ENCODE measurements around the gene DISP2.

Gene DISP2

DNA sequence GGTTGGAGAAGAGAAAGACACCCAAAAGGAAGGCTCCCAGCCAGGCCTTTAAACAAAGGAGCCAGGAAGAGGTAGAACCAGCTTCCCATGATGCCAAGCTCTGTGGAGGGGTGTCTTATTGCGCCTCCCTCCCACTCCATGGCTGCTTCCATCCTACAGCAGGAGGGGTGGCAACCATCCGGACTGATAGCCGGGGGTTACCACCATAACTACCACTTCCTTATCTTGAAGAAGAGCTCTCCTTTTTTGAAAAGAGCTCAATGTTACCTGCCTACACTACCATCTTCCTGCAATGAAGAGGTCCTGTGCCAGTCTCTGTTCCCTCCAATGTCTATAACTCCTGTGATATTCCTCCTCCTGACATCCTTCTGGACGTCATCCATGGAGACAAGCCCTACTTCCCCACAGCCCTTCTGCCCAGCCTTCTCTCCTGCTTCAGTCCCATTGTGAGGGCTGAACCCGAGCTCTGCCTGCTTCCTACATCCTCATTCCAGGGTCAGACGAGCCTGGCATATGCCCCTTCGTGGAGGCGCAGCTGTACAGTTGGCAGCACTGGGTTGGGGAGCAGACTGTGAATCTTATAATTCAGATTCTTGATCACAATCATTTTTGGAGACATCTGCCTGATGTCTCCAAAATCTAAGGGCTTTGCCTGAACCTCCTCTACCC, 25.8 kb upstream of the DISP2 start:
- H3K4me1 Mint-ChIP-seq (ENCODE audit: low read depth in 2 of 2) = peaks cover 4 to 13% of the 10 kb centered on the region in 2 donors
- DNase-seq (no peak), ATAC-seq (replicated peaks) (no peak)
- H3K27me3 Mint-ChIP-seq = no peaks in the 10 kb centered on the region
- no peaks in the 10 kb centered on the region for H3K9me3 Mint-ChIP-seq
- H3K36me3 Mint-ChIP-seq (ENCODE audit: insufficient read depth) = no peaks in the 10 kb centered on the region
- H3K27ac Mint-ChIP-seq = no peak overlapping the region
- H3K4me3 Mint-ChIP-seq = no peak overlapping the region

DNA sequence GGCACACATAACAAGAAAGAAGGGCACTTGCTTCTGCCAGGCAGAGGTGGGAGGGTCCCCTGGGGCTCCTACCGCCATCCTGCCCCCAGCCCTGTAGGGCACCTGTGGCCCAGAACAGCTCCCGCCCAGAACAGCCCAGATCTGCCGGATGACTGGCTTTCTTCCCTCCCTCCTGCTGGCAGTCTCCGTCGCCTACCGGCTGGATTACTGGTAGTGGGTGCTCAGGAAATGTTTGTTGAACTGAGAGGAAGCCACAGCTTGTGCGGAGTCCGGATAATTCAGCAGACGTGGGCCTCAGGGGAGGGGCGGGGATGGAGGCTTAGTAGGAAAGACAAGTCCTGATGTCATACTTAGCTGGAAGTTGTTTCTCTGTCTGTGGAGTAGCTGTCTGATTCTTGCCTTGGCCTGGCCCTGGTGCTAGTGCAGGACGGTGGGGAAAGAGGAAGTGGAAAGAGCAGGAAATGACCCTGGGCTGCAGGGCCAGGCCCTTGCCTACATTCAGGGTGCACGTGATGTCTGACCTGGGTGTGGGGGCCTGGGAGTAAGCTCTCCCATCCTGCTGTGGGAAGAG, 24.0 kb upstream of the DISP2 start:
- ATAC-seq (replicated peaks) = no peak
- Mint-ChIP-seq H3K4me1 (ENCODE audit: low read depth in 2 of 2) (peaks cover 9 to 16% of the 10 kb centered on the region in 2 donors), H3K36me3 (ENCODE audit: insufficient read depth) (no peaks in the 10 kb centered on the region)

DNA sequence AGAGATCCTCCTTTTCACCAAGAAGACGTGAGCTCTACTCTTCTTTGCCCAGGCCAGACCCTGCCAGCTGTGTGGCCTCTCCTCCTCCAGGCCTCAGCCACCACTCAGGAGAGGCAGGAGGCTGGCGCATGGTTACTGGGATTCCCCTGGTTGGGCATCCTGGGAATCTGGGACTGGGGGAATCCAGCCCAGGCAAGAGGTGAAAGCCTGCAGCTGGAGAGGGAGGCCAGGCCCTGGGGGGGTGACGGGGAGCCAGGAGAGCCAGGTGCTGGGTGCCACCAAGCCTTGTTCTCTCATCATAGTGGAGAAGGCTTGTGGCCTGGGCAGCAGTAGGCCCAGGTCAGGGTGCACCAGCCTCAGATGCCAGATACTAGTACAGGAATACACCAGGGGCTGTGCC, 23.5 kb upstream of the DISP2 start:
- peaks cover 8 to 14% of the 10 kb centered on the region in 2 donors for H3K4me1 Mint-ChIP-seq (ENCODE audit: low read depth in 2 of 2)
- no peaks in the 10 kb centered on the region for H3K27me3 Mint-ChIP-seq
- no peak overlapping the region for H3K4me3 Mint-ChIP-seq

More for the DNA sequence above, 24.0 kb upstream of the DISP2 start:
- no peak for DNase-seq
- Mint-ChIP-seq H3K27me3 (no peaks in the 10 kb centered on the region), H3K27ac (no peak overlapping the region), H3K9me3 (no peaks in the 10 kb centered on the region), H3K4me3 (no peak overlapping the region)

DNA sequence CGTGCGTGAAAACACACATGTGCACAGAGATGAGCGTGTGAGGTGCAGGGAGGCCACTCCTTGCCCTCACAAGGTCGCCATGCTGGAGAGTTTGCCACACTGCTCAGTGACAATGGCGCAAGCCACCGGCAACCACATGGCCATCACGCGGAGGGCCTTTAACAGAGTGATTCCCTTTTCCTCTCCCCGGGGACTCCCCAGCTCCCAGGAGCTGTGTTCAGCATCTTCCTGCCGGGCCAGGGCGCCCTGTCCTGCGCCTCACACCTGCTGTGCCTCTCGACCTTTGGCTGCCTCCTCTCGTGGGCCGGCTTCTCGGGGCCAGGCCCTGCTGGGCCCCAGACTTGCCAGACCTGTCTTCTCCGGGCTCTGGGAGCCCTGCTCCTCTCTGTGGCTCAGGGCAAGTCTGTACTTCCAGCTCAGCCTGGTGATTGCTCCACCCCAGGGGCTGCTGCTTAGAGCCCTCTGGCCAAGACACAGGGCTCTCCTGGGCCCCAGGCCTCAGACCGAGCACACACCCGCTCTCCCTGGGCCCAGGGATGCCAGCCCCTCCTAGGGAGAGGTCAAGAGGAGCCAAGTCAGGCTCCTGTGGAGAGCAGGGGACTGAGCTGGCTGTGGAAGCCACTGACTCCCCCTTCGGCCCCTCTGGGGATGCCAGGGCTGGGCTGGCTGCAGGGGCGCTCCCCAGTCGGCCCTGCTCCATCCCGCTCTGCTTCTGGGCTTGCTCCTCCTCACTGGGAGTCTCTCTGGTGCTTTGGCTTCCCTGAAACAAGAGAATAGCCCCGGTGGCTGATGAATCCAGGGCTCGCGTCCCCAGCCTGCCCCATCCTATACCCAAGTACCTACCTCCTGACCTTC, 22.9 kb upstream of the DISP2 start:
- no peak for ATAC-seq (replicated peaks)
- H3K9me3 Mint-ChIP-seq = no peaks in the 10 kb centered on the region
- no peak overlapping the region for H3K4me3 Mint-ChIP-seq
- no peaks in the 10 kb centered on the region for H3K36me3 Mint-ChIP-seq (ENCODE audit: insufficient read depth)
- H3K27me3 Mint-ChIP-seq = no peaks in the 10 kb centered on the region
- no peak overlapping the region for H3K27ac Mint-ChIP-seq
- no peak for DNase-seq
- H3K4me1 Mint-ChIP-seq (ENCODE audit: low read depth in 2 of 2) = peaks cover 8 to 14% of the 10 kb centered on the region in 2 donors

More for the DNA sequence above, 23.5 kb upstream of the DISP2 start:
- Mint-ChIP-seq H3K27ac (no peak overlapping the region), H3K9me3 (no peaks in the 10 kb centered on the region), H3K36me3 (ENCODE audit: insufficient read depth) (no peaks in the 10 kb centered on the region)
- ATAC-seq (replicated peaks) (no peak), DNase-seq (no peak)

DNA sequence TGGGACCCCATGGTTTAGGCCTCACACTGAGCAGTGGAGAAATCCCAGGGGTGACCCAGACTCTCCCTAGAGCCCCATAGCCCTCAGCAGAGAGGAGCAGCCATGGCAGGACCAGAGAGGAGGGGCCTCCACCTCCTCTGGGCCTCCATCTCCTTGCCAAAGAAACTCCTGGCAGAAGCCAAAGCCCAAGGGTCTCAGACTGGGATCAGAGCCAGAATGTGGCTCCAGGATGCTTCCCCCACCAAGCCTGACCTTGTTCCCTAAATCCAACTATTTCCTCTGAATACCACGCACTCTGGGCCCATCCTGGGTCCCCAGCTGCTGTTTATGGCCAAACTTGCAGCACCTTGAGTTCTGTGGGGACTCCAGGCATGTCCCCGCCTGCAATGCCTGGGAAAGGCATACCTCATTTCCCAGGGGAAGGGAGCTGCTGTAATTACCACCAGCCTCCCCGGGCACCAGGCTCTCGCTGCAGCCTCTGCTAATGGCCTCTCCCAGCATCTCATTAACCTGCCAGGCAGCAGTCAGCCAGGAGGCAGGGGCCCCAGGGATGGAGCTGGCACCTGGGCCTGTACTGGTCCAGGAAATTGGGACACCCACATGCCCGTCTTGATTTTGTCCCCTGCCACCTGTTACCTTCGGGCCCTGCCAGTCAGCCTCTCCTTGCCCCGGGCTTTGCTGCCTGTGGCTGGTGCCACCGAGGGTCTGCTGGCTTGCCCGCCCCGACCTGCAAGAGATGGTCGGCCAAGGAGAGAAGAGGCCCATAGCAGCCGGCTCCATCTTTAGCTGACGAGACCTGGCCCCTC, 21.9 kb upstream of the DISP2 start:
- H3K27me3 Mint-ChIP-seq = no peaks in the 10 kb centered on the region
- DNase-seq (no peak), ATAC-seq (replicated peaks) (no peak)
- no peak overlapping the region for H3K27ac Mint-ChIP-seq
- no peaks in the 10 kb centered on the region for H3K9me3 Mint-ChIP-seq
- H3K36me3 Mint-ChIP-seq (ENCODE audit: insufficient read depth) = no peaks in the 10 kb centered on the region
- H3K4me1 Mint-ChIP-seq (ENCODE audit: low read depth in 2 of 2) = peaks cover 8 to 14% of the 10 kb centered on the region in 2 donors
- no peak overlapping the region for H3K4me3 Mint-ChIP-seq

DNA sequence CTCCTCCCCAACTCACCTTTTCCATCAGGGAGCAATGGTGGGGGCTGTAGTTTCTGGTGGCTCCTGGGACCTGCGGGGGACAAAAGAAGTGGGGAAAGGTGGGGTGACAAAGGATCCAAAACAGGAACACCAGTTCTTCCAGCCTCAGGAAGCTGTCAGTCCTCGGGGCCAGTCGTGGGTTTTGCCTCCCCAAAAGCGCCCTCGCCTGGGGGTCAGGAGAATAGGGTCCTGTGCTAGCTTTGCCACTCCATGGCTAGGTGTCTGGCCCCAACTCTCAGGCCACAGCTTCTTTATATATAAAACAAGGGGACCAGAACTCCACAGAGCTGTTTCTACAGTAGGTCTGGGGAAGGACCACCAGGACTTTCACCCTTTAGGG, 21.3 kb upstream of the DISP2 start:
- H3K27ac Mint-ChIP-seq = no peak overlapping the region
- H3K4me1 Mint-ChIP-seq (ENCODE audit: low read depth in 2 of 2) = peaks cover 8 to 14% of the 10 kb centered on the region in 2 donors

DNA sequence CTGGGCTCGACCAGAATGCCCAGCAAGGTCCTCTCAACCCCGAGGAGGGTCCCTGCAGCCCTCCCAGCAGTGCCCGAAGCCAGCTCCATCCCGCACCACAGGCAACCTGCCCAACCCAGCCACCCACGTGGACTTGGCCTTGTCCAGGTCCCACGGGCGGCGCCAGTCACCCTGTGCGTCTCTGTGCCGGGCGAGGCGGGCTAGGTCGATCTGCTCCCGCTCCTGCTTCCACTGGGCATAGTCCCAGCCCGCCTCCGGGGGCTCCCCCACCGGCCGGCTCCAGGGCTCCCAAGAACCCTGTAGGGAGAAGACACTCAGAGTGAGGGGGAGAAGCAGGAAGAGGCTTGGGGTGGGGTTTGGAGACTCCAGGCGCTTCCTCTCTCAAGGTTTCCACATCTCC, 20.4 kb upstream of the DISP2 start:
- no peaks in the 10 kb centered on the region for H3K27me3 Mint-ChIP-seq
- no peaks in the 10 kb centered on the region for H3K9me3 Mint-ChIP-seq
- ATAC-seq (replicated peaks) (no peak), DNase-seq (no peak)
- no peak overlapping the region for H3K4me3 Mint-ChIP-seq
- no peak overlapping the region for H3K27ac Mint-ChIP-seq
- H3K36me3 Mint-ChIP-seq (ENCODE audit: insufficient read depth) = no peaks in the 10 kb centered on the region
- H3K4me1 Mint-ChIP-seq (ENCODE audit: low read depth in 2 of 2) = peaks cover 8 to 14% of the 10 kb centered on the region in 2 donors

More for the DNA sequence above, 21.3 kb upstream of the DISP2 start:
- DNase-seq (no peak), ATAC-seq (replicated peaks) (no peak)
- Mint-ChIP-seq H3K36me3 (ENCODE audit: insufficient read depth) (no peaks in the 10 kb centered on the region), H3K27me3 (no peaks in the 10 kb centered on the region), H3K9me3 (no peaks in the 10 kb centered on the region), H3K4me3 (no peak overlapping the region)

DNA sequence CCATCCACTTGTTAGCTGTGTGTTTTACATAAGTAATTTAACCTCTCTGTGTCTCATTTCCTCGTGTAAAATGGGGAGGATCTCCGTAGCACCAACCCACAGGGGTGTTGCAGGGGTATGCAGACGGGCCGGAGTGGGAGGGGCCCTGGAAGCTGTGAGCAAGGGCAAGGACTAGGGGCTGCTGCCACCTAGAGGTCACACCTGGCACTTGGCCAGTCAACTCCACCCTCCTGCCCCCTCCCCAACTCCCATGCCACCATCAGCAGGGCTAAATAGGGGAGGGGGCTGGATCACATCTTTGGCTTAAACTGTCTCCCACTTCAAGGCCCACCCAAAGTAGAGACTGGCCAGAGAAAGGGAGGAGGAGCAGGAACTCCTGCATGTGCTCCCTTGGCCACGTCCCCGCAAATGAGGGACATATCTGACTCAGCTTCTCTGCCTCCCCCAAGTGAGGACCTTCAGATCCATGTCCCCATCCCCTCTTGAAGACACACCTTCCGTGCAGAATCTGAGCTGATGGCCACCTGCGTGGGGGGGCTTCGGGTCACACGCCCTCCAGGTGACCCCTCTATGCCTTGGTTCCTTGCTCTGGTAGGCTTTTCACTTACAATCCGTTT, 19.9 kb upstream of the DISP2 start:
- no peaks in the 10 kb centered on the region for H3K9me3 Mint-ChIP-seq
- DNase-seq = peak; percentile 64 to 66 (median 65)

DNA sequence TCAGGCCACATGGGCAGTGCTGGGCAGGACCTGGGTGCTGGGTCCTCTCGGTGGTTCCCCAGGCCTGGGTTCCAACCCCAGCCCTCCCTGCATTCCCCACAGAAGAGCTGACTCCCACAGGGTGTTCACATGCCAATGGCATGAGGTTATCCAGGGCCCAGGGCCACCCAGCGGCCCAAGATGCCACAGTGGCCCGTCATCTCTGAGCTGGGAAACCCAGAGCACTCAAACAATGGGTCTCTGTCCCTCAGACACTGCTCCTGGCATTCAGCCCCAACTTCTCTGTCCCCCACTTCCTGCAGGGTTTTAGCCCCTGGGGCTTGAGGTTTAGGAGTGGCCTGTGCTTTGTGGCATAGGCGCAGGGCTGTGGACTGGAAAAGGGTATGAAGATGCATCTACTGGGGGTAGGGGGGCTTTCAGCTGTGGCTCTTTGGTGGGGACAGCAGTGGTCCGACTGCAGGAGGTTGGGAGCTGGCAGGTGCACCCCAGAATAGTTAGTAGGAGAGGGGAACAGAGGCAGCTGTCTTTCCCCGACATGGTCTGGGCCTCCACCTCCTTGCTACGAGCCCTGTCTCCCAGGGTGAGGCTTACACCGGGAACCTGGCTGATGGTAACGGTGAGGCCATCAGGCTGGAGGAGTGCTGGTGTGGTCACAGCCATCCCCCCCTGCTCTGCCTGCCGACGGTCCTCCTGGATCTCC, 18.9 kb upstream of the DISP2 start:
- no peak for DNase-seq
- no peaks in the 10 kb centered on the region for H3K27me3 Mint-ChIP-seq
- no peak for ATAC-seq (replicated peaks)
- no peaks in the 10 kb centered on the region for H3K9me3 Mint-ChIP-seq
- H3K36me3 Mint-ChIP-seq (ENCODE audit: insufficient read depth) = no peaks in the 10 kb centered on the region
- H3K4me3 Mint-ChIP-seq = no peak overlapping the region
- H3K4me1 Mint-ChIP-seq (ENCODE audit: low read depth in 2 of 2) = peaks cover 8 to 10% of the 10 kb centered on the region in 2 donors
- no peak overlapping the region for H3K27ac Mint-ChIP-seq

More for the DNA sequence above, 19.9 kb upstream of the DISP2 start:
- peak; percentile 95 for ATAC-seq (replicated peaks)
- Mint-ChIP-seq H3K36me3 (ENCODE audit: insufficient read depth) (no peaks in the 10 kb centered on the region), H3K27ac (no peak overlapping the region), H3K27me3 (no peaks in the 10 kb centered on the region), H3K4me1 (ENCODE audit: low read depth in 2 of 2) (peaks cover 8 to 14% of the 10 kb centered on the region in 2 donors), H3K4me3 (no peak overlapping the region)

DNA sequence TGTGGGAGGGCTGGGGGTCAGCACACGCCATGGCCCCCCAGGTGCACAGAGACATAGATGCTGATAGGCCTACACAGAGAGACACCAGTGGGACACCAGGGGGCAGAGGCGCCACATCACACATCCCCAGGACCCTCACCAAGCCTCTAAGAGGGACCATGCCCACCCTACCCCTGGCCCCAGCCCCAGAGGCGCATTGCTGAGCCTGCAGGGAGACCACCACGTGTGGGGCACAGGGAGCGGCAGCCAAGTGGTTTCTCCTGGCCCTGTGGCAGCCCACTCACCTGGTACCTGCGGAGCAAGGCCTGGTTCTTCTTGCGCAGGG, 18.4 kb upstream of the DISP2 start:
- peaks cover 8 to 11% of the 10 kb centered on the region in 2 donors for H3K4me1 Mint-ChIP-seq (ENCODE audit: low read depth in 2 of 2)
- no peaks in the 10 kb centered on the region for H3K36me3 Mint-ChIP-seq (ENCODE audit: insufficient read depth)
- H3K27ac Mint-ChIP-seq = no peak overlapping the region
- H3K4me3 Mint-ChIP-seq = no peak overlapping the region
- H3K9me3 Mint-ChIP-seq = no peaks in the 10 kb centered on the region
- DNase-seq (no peak), ATAC-seq (replicated peaks) (no peak)
- H3K27me3 Mint-ChIP-seq = no peaks in the 10 kb centered on the region

DNA sequence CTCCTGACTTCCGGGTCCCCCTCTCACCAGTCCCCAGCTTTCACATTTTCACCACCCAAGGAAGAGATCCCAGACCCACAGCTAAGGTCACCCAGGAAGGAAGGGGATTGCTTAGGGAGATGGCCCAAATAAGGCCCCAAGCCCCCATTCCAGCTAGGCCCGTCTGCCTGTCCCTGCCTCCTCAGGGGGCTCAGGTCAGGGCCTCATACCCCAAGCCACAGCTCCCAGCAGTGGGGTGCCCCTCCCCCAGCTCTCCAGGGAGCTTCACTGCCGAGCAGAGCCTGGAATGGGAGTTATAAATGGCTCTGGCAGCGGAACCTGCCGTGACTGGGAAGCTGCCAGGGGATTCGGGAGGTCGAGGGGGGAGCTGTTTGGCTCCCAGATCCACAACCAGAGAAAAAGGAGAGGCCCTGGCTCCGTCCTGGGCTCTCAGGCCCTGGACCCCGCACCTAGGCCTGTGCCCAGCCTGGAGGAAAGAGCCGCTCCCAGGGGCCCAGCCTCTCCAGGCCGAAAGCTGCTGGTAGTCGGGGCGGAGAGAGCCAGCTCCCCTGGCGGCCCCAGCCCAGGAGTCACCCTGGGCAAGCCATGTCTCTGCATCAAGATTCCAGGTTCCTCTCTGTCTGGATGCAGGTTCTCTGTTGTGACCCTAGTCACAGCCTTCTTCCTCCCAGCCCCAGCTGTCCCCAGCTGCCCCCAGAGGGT, 17.8 kb upstream of the DISP2 start:
- DNase-seq (no peak), ATAC-seq (replicated peaks) (no peak)
- H3K36me3 Mint-ChIP-seq (ENCODE audit: insufficient read depth) = no peaks in the 10 kb centered on the region
- no peaks in the 10 kb centered on the region for H3K27me3 Mint-ChIP-seq
- no peaks in the 10 kb centered on the region for H3K9me3 Mint-ChIP-seq
- no peak overlapping the region for H3K4me3 Mint-ChIP-seq
- H3K4me1 Mint-ChIP-seq (ENCODE audit: low read depth in 2 of 2) = peaks cover 8 to 11% of the 10 kb centered on the region in 2 donors
- no peak overlapping the region for H3K27ac Mint-ChIP-seq

DNA sequence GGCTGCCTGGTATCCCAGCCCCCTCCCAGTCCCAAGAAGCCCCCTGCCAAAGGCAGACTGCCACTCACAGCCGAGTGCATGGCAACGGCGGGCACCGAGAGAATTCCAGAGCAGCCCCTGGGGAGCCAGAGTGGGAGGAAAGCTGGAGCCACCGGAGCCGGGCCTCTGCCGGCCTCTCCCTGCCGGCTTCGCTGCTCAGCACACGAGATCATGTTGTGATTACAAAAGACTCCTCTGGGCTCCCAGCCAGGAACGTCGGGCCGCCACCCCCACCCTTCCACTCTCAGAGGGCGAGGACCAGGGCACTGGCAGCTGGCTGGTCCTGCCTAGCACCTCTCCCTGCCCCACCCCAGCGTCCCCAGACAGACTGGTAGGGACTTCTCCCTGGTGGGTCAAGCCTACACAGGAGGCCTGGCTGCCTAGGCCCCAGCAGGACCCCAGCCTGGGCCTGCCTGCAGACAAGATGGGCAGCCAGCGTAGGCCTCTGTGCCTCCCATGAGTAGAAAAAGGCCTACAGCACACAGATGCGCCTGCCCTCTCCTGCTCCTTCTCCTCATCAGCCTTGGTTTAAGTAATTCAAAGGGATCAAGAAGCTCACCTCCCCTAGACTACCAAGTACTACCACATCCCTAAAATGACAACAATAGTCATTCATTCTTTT, 17.1 kb upstream of the DISP2 start, which contains the start of gene CCDC9B:
Gene CCDC9B, minus strand, starts transcription at position 200 of the 661 bp plus-strand sequence. Its CDS starts 120 bp downstream, at position 80.
- H3K36me3 Mint-ChIP-seq (ENCODE audit: insufficient read depth) = no peaks in the 10 kb centered on the region
- DNase-seq (no peak), ATAC-seq (replicated peaks) (no peak)
- H3K4me1 Mint-ChIP-seq (ENCODE audit: low read depth in 2 of 2) = peaks cover 8 to 11% of the 10 kb centered on the region in 2 donors
- no peak within 1 kb of the TSS for H3K4me3 Mint-ChIP-seq
- no peak within 1 kb of the TSS for H3K27ac Mint-ChIP-seq
- no peaks in the 10 kb centered on the region for H3K27me3 Mint-ChIP-seq
- no peaks in the 10 kb centered on the region for H3K9me3 Mint-ChIP-seq

Measured in effector memory CD8-positive, alpha-beta T cell (primary cell).